AG09319 (cell line): ENCODE measurements around the gene CENPP.

Experiments
- DNase-seq: peaks from one replicate; pipeline ENCODE4 v3.0.0-alpha.2; 2010; ENCODE audit warnings: low read depth; ENCODE audit errors: extremely low read depth
- CTCF ChIP-seq: IDR thresholded peaks from 2 replicates; pipeline ENCODE4 v1.5.1; 2011; ENCODE audit warnings: low read depth, mild to moderate bottlenecking, inconsistent platforms, low read length, moderate library complexity

The CENPP gene

DNA sequence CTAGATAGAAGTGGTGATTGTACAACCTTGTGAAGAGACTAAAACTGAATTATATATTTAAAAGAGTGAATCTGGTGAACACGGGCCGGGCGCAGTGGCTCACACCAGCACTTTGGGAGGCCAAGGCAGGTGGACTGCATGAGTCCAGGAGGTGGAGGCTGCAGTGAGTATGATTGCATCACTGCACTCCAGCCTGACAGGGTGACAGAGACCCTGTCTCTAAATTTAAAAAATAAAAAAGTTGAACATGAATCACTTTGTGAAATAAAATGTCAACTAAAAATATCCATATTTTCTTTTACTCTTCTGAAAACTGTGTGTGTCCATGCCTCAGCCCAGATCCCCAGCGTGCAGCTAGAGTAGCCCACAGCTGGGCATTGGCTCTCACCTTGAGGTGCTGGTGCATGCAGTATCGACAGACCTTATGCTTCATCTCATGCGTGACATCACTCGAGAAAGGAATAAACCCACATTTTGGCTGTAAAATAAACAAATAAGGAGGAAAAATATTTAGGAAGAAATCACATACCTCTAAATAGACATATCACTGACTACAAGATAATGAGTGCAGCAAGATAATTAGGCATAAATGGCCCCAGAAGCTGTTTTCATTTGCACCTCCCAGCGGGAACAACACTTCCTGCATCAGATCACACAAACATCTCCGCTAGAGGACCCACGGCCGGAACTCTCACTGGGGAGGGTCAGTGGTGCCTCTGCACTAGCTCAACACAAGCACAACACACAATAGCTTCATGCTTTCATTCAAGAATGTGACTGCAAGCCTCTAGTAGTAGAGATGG, 322.1 kb downstream of the CENPP start:
- no peak for DNase-seq
- TF ChIP-seq CTCF, result no peak

DNA sequence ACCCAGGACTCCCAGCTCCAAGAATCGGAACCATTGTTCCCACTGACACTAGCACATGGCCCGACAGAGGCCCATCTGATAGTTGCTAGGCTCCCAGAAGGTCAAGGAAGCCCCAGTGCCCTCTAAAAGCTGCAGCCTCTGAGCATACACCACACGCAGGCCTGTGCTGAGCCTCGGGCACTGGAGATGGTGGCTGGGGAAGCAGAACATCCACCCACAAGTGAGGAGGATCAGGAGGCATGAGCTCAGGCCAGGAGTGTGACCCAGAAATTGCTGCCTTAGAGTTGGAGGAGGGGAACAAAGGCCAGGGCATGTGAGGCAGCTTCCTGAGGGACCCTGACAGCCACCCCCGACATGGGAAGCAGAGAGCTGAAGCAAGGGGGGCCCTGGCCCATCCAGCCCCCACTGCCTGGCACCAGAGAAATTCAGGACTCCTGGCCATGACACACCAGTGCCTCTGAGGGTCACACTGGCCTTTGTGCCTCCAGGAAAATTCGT, 322.8 kb downstream of the CENPP start:
- TF ChIP-seq CTCF, result no peak
- DNase-seq, result no peak

GRCh38 chr9:92649007-92649406, 323.3 kb downstream of the CENPP start:
- no peak for TF ChIP-seq CTCF
- no peak for DNase-seq

DNA sequence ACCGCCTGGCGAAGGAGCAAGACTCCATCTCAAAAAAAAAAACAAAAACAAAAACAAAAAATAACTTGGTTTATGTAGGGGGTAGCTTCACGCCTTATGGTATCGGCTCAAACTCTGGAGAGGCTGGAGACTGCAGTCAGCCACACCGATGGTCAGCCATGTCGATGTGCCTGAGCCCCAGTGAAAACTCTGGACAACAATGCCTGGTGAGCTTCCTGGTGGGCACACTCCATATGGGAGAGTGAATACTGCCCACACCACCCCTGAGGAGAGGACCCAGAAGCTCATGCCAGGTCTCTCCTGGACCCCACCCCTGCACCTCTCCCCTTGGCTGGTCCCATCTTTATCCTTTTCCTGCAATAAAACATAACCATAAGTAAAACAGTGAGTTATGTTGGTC, 324.5 kb downstream of the CENPP start:
- no peak for DNase-seq
- no peak for TF ChIP-seq CTCF

DNA sequence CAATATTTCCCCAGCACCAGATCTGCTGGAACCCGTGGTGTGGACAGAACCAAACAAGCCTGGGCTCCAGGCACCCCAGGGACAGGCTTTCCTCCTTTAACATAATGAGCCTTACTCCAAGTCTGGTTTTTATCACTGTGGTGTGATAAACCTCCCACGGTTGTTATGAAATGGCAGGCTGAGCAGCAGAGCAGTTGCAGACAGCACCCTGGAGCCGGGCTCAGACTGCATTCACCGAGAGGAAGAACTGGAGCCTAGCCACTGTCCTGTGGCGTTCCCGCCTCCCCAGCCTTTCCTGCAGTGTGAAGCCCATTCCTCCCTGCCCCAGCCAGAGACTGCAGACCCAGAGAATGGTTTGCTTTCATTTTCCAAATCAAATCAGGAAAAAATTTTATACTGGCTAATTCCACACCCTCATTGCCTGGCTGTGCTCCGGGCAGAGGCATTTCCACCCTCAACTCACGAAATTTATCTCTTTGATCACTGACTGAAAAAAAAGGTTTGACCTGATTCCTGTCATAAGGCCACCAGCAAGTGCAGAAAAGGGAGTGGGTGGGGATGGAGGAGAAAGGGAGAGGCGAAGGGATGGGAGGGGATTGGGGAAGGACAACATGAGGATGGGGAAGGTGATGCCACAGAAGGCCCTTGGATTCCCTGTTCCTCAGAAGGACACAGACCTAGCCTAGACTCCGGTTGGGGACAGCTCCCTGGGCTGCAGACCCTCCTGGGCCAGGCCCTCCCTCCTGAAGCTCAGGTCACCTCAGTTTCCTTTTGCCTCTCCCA, 325.3 kb downstream of the CENPP start:
- DNase-seq, result peak; percentile 20
- TF ChIP-seq CTCF, result no peak

DNA sequence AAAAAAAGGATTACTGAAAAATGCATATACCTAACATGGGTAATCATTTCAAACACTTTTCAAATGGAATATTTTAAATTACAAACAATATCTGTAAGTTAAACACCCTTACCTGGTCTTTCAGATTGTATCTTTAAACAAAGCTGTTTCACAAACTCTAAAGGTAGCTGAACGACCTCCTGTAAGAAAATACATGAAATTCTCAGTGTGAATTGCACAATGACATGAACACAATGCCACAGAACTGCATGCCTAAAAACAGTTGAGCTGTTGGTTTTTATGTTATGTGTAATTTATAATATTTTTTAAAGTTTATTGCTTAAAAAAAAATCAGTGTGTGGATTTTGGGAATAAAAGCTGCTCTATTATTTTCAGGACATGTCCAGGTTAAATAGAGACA, 326.7 kb downstream of the CENPP start:
- no peak for DNase-seq
- no peak for TF ChIP-seq CTCF

- no peak for DNase-seq
- no peak for TF ChIP-seq CTCF
Measured at GRCh38 chr9:92654481-92655301, 328.9 kb downstream of the CENPP start.
